C1 segment of cervical spinal cord (tissue), 14 donors: ENCODE measurements around the gene CBX8.

Source experiments
- DNase-seq, 14 donors: peaks; one replicate each; lab custom pipeline; 2025; lab: John Stamatoyannopoulos, UW

The CBX8 gene

GRCh38 chr17:79806863-79807720 is 10.2 kb upstream of the CBX8 start:
- DNase-seq: no peak

GRCh38 chr17:79806446-79806760 is 9.5 kb upstream of the CBX8 start:
- DNase-seq: no peak

- DNase-seq: no peak
These were observed 8.2 kb upstream of the CBX8 start for GRCh38 chr17:79804856-79805696.

GRCh38 chr17:79803997-79804855 is 7.3 kb upstream of the CBX8 start:
- DNase-seq: no peak

GRCh38 chr17:79803421-79803996 is 6.6 kb upstream of the CBX8 start:
- DNase-seq: no peak

GRCh38 chr17:79802736-79803420 is 6.0 kb upstream of the CBX8 start:
- DNase-seq: no peak

GRCh38 chr17:79802039-79802735 is 5.3 kb upstream of the CBX8 start:
- no peak for DNase-seq

- no peak for DNase-seq
These were observed 4.5 kb upstream of the CBX8 start for GRCh38 chr17:79801156-79802038.

- DNase-seq: no peak
These were observed 3.7 kb upstream of the CBX8 start for GRCh38 chr17:79800325-79801155.

- no peak for DNase-seq
These were observed 2.9 kb upstream of the CBX8 start for GRCh38 chr17:79799538-79800324.

- DNase-seq: no peak
These were observed 2.3 kb upstream of the CBX8 start for GRCh38 chr17:79799174-79799537.

- DNase-seq: peak in 1 of 14 donors; percentile 22
These were observed 1.7 kb upstream of the CBX8 start for GRCh38 chr17:79798299-79799173.

GRCh38 chr17:79797492-79798298 is 818 bp upstream of the CBX8 start:
- peak in 1 of 14 donors; percentile 60 for DNase-seq

- no peak for DNase-seq
These were observed 474 bp downstream of the CBX8 start for GRCh38 chr17:79796444-79796762.

- DNase-seq: no peak
These were observed 958 bp downstream of the CBX8 start for GRCh38 chr17:79795795-79796443.
